RKO (cell line): ENCODE data around the gene TIFAB.
"Not testable (repeated sequence)": the region's sequence is repeated elsewhere in the genome, so short reads cannot be mapped to it uniquely, and the experiment has no call there.

Experiments used
- DNase-seq: peaks from one replicate; pipeline ENCODE4 v3.0.0-alpha.2; 2016; ENCODE audit warnings: low spot score

TIFAB gene

GRCh38 chr5:135452321-135453030 is at the start of gene TIFAB:
Gene TIFAB (minus strand): TSS chr5:135452351. CDS start chr5:135449939, 2,412 bp downstream.
- no peak for DNase-seq

DNA sequence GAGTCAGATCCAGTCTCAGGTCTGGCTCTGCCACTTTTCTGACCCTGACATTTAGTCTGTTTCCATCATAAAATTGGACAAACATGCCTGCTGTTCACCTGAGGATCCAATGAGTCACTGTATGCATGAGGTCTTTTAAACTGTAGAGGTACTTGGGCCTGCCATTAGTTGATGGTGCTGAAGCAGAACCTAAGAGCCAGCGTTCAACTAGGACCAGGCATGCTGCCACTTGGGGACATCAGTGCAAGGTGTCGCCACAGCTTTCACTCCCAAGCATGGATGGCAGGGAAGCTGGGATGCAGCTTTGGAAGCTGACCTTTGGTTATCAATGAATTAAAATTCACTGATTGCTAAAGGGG is 46.5 kb upstream of the TIFAB start:
- no peak for DNase-seq

DNA sequence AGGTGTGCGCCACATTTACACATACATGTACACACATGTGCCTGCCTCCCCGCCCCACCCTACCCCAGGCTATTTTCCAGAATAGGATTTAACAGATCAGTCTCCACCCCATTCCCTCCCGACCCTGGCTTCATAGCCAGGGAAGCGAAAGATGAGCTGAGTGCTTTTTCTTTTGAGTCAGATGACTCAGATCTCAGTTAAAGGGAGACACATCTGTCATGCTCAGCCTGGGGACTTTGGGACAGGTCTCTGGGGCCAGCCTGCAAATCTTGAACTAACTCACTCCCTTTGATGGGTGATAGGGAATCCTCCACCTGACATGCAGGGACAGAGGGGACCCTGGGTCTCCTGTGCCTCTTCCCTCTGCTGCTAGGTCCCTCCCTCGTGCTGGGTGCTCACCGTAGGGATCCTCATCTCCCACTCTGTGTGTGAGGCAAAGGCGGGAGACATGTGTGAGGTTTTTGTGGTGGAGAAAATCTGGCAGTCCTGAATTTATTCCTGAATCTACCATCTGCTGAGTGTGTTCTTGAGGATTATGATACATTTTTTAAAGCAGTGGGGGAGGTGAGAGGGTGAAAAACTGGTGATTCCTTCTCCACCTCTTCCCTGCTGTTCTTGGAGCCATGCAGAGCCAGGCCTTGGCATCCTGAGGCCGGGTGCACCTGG is 46.0 kb upstream of the TIFAB start:
- DNase-seq, result no peak

DNA sequence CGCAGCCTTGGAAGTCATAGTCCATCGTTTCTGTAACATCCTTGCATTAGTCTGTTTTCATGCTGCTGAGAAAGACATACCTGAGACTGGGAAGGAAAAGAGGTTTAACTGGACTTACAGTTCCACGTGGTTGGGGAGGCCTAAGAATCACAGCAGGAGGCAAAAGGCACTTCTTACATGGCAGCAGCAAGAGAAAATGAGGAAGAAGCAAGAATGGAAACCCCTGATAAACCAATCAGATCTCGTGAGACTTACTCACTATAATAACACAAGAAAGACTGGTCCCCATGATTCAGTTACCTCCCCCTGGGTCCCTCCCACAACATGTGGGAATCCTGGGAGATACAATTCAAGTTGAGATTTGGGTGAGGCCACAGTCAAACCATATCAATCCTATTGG is 43.4 kb upstream of the TIFAB start:
- DNase-seq, result not testable (repeated sequence)

DNA sequence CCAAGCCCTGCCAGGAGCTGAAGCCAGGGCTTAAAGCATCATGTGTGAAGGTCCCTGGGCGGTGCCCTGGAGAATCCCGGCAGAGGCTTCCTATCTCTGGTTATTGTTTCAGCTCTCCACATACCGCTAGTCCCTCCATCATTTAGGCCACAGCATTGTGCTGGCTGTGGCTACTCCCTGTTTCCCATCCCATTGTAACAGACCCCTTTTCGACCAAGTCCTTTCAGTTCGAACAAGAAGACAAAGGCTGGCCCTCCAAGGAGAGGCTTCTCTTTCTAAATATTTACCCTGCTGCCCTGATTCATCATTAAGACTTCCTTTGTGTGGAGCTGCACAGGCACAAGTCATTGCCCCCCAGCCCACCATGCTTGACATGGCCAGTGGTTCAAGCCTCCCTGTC is 42.0 kb upstream of the TIFAB start:
- DNase-seq, result no peak

GRCh38 chr5:135493406-135494180 is 41.4 kb upstream of the TIFAB start:
- peak; percentile 79 for DNase-seq

DNA sequence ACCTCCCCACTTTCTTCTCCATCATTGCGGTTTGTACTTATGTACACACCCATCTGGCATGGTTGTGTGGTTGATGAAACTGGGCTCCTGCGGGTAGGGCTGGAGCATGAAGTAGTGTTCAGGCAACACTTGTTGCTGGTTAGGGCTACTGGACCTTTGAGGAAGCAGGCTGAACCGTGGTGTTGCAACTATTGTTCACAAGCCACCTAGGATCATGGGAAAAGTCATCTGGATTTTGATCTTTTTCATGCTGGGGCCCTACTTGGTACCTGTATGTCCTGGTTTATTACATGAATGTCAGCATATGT is 40.1 kb upstream of the TIFAB start:
- DNase-seq, result no peak

- no peak for DNase-seq
These were observed 39.6 kb upstream of the TIFAB start for GRCh38 chr5:135491552-135492318.

GRCh38 chr5:135491038-135491551 is 38.9 kb upstream of the TIFAB start:
- no peak for DNase-seq

GRCh38 chr5:135490245-135491037 is 38.3 kb upstream of the TIFAB start:
- DNase-seq, result no peak

DNA sequence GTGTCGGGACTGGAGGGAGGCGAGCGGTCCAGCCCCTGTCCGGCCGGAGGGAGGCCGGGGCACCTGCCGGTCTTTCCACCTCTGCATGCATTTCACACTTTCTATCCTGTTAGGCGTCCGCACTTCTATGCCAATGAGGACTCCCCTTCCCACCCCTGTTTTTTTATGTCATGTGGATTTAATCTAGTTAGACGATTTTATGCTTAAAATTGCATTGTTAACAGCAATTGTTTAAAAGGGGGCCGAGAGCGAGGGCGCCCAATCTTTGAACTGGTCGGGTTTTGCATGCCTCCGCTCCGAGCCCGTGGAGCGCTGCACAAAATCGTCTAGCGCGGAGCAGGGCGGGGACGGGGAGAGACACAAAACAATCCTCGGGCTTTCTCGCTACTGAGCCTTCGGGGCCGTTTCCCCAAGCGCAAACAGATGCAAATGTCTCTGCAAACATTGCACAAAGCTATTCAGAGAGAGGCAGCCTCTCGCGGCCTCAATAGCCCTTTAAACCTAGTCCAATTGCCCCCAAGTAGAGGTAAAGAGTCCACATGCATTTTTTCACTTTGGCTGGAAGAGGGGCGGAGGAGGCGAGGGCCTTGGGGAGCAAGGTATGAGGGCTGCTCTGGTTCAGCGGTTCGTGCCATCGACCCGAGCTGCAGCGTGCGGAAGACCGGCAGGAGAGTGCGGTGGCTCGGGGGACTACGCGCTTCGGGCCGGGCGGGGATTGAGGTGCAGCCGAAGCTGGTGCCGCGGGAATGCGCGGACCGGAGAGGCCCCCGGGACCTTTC is 37.5 kb upstream of the TIFAB start:
- no peak for DNase-seq

DNA sequence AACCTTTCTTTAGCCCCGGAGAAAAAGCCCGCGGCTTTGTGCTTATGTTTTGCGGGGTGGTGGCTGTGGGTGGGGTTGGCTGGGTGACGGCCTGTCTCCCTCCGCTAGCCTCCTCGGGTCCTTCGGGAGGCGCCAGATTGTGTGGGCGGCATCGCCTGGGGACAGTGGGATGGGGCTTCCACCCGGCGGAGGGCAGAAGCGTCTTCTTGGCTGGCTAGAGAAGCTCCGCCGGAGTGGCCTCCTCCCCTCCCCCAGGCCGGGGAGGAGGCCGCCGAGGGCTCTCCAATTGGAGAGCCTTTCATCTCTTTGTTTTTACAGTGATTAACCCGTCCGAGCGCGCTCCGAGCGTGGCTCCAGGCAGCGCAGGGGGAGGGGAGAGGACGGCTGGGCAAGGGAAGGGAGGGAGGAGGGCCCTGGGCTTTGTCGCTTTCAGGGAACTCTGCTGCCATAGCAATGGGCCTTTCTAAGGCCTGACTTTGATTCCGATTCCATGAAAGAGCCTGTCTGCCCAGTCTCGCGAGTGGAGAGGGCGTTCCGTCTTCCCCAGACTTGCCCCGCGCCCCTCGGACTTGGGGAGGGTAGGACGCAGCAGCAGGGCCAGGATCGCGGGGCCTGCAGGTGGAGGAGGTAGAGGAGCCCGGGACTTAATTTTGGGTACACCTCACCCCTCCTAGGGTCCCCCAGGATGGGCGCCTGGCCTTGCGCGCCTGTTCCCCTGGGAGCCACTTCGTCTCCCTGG is 36.7 kb upstream of the TIFAB start:
- DNase-seq, result no peak

DNA sequence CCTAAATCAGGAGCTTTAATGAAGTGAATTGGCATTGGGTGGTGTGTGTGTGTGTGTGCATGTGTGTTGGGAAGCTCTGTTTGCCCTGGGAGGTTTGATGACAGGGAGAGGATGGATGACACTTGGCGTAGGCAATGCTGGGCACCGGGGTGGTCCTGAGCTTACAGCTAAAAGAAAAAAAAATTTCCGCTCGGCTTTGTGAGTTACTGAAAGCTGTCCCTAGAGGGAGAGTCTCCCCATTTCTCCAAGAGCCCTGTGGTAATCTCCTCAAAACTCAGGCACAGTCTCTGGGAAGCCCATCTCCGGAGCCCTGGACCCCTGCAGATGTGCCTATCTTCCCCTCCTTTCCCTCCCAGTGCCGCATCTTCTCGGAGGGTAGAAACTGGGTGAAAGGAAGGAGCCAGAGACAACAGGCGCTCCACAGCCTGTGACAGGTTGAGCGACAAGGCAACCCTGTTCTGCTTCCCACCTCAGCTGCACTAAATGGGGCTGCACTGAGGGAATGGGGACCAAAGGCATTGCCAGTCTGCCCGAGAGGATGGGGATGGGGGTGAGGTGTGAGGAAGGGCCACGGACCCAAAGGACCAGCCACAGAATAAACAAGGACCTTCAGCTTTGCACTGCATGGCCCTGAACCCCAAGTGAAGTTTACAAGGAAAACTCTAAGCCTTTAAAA is 35.8 kb upstream of the TIFAB start:
- DNase-seq, result no peak

DNA sequence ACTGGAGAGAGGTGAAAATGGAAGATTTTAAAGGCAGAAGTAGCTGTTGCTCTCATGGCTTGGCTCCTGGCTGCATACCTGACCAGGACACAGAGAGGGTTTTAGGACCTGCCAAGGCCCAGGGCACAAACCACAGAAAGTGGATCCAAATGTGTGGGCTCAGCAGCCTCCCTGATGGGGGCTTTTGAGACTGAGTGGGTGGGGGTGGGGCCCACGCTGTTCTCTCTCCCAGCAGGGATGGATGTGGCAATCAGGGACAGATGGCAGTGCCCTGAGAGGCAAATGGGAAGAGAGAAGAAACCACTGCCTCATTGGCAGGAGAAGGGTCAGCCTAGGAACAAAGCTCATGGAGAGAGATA is 34.9 kb upstream of the TIFAB start:
- DNase-seq, result no peak

DNA sequence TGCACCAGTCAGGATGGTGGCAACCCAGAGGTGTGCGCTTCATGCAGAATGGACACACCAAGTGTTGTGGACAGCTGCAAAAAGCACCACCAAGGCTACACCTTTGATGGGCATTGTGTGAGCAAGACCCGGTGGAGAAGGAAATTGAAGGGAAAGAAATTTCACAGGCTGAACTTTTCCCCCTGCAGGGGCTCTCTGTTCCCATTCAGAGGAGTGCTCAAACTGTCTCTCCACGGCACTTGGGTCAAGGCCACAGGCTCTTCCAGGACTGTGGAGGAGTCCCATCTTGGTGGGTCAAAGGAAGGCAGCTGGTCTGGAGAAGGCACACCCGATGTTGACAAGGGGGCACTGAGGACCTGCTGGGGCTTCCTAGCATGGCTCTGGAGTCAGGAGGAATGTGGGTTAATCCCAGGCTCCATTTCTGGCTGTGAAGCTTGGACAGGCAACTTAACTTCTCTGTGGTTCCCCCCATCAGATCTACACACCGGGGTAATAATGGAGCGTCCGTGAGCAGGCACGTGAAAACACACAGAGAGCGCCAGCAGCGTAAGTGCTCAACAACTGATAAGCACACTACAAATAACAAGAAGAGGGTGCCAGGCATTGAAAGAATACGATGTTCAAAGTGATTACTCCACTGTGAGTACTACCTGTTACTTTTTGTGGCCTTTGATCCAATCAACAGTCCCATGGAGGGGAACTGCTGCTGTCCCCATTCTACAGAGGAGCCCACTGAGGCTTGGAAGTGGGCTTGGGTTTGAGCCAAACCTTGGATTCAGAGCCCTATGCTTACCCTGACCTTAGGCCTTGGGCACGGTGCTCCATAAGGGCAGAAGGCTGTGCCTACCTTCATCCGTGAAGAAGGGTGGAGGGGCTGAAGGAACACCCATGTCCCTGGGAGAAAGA is 34.2 kb upstream of the TIFAB start:
- DNase-seq, result no peak

- DNase-seq, result no peak
These were observed 32.5 kb upstream of the TIFAB start for GRCh38 chr5:135484674-135485086.

GRCh38 chr5:135483254-135483653 is 31.1 kb upstream of the TIFAB start:
- DNase-seq, result no peak

DNA sequence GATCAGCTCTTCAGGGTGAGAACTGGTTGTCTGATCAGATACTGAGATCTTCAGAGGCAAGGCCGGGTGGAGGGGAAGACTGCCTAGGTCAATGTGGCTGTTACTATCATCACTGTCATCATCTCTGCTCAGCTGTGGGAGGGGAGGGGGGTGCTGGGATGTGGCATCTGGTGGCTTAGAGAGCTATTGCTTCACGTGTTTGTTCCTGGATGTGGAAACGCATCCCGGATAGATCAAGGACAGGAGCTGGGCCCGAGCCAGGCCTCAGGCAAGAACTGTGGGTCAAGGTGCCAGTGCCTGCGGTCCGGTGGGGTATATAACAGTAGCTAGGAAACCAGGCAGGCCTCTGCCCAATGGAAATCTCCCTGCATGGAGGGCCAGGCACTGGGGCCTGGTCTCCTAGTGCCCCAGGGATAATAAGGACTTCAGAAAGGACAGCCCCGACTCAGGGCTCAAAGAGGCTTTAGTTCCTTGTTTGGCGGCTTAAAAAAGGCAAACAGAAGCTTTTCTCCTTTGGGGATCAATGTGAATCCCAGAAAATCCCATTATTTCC is 30.3 kb upstream of the TIFAB start:
- no peak for DNase-seq
